SK-N-SH (cell line): ENCODE measurements around the gene KIF13A. TPM values are rescaled to one million over a fixed set of nuclear protein-coding genes. Genes with fewer than 3 reads are reported as not detected.

Experiments
- CTCF ChIA-PET: fragments of 300-600, 350-600 bp; formaldehyde crosslinking; extraction: SDS; loops from one replicate; lab custom pipeline; 2021; lab: Yijun Ruan, JAX
- POLR2A ChIA-PET: fragments of 350-600 bp; sonication (Branson Sonifier 250); formaldehyde crosslinking; extraction: SDS; loops from one replicate; lab custom pipeline; 2020; ENCODE audit warnings: antibody characterized with exemption, inconsistent platforms; lab: Yijun Ruan, JAX
- DNase-seq: peaks from one replicate; pipeline ENCODE4 v3.0.0; 2012
- H2AFZ ChIP-seq: fragments of 200-600 bp; sonication (generic); 2 replicates; pipeline ENCODE4 v1.8.1; 2016; ENCODE audit warnings: antibody characterized with exemption, mild to moderate bottlenecking, low read depth
- H3F3A ChIP-seq: fragments of 200-600 bp; sonication (generic); replicated peaks from 2 replicates; pipeline ENCODE3; 2016; ENCODE audit warnings: antibody characterized with exemption, mild to moderate bottlenecking; ENCODE audit not compliant: insufficient read depth
- H3K27ac ChIP-seq, 2 experiments: fragments of 200-500 bp in 1 of 2; fragments of 200-600 bp in 1 of 2; sonication (Bioruptor generic) in 1 of 2; sonication (generic), shearing (Covaris generic) in 1 of 2; 2 replicates each; pipeline versions ENCODE4 v1.5.1 to v1.6.1; 2014 to 2016; ENCODE audit warnings: low read depth in 2 of 2, inconsistent platforms in 1 of 2, low read length in 1 of 2, mild to moderate bottlenecking in 1 of 2, mixed read lengths in 1 of 2
- H3K27me3 ChIP-seq: fragments of 200-600 bp; sonication (generic), shearing (Covaris generic); 2 replicates; pipeline ENCODE4 v1.6.1; 2016; ENCODE audit warnings: mixed run types; ENCODE audit not compliant: insufficient read depth
- H3K36me3 ChIP-seq, 2 experiments: fragments of 200-500 bp in 1 of 2; fragments of 200-600 bp in 1 of 2; sonication (Bioruptor generic) in 1 of 2; sonication (generic) in 1 of 2; replicated peaks in 1 of 2; 2 replicates each; pipeline versions ENCODE3 to v1.5.1; 2014 to 2016; ENCODE audit warnings: low read length in 1 of 2, mild to moderate bottlenecking in 1 of 2; ENCODE audit not compliant: insufficient read depth in 2 of 2, control insufficient read depth in 1 of 2
- H3K4me1 ChIP-seq, 2 experiments: fragments of 200-500 bp in 1 of 2; fragments of 200-600 bp in 1 of 2; sonication (Bioruptor generic) in 1 of 2; sonication (generic), shearing (Covaris generic) in 1 of 2; 2 replicates each; pipeline versions ENCODE4 v1.5.1 to v1.6.1; 2014 to 2016; ENCODE audit warnings: low read depth in 1 of 2, low read length in 1 of 2, mixed run types in 1 of 2; ENCODE audit not compliant: insufficient read depth in 2 of 2, control insufficient read depth in 1 of 2
- H3K4me2 ChIP-seq: fragments of 200-600 bp; sonication (generic), shearing (Covaris generic); 2 replicates; pipeline ENCODE4 v1.6.1; 2017; ENCODE audit warnings: mixed run types
- H3K4me3 ChIP-seq, 2 experiments: fragments of 200-500 bp in 1 of 2; fragments of 200-600 bp in 1 of 2; sonication (Bioruptor generic) in 1 of 2; sonication (generic), shearing (Covaris generic) in 1 of 2; 2 replicates each; pipeline versions ENCODE4 v1.5.1 to v1.8.1; 2014 to 2016; ENCODE audit warnings: low read depth in 2 of 2, inconsistent platforms in 1 of 2, low read length in 1 of 2, mild to moderate bottlenecking in 1 of 2, mixed read lengths in 1 of 2, moderate library complexity in 1 of 2
- H3K79me2 ChIP-seq: fragments of 200-600 bp; sonication (generic); 2 replicates; pipeline ENCODE4 v1.8.1; 2017; ENCODE audit warnings: mild to moderate bottlenecking; ENCODE audit not compliant: insufficient read depth
- H3K9ac ChIP-seq: fragments of 200-600 bp; sonication (generic); 2 replicates; pipeline ENCODE4 v1.6.1; 2017; ENCODE audit warnings: mixed run types
- H3K9me2 ChIP-seq: fragments of 200-600 bp; sonication (generic); 2 replicates; pipeline ENCODE4 v1.6.1; 2017; ENCODE audit warnings: mixed run types
- H3K9me3 ChIP-seq: fragments of 200-600 bp; sonication (generic); 2 replicates; pipeline ENCODE4 v1.6.1; 2017; ENCODE audit warnings: mixed run types, mild to moderate bottlenecking, moderate library complexity
- H4K20me1 ChIP-seq: fragments of 200-600 bp; sonication (generic); 2 replicates; pipeline ENCODE4 v1.6.1; 2017; ENCODE audit warnings: mild to moderate bottlenecking, mixed run types; ENCODE audit not compliant: insufficient read depth
- EP300 ChIP-seq, 2 experiments: IDR thresholded peaks; 2 replicates each; pipeline versions ENCODE4 v1.4.0 to v1.6.1; 2012; ENCODE audit warnings: borderline replicate concordance in 1 of 2, low read depth in 1 of 2, low read length in 1 of 2
- EZH2phosphoT487 ChIP-seq: fragments of 200-600 bp; sonication (generic); IDR thresholded peaks from 2 replicates; pipeline ENCODE4 v1.6.1; 2017; ENCODE audit warnings: low read depth, mixed run types, mild to moderate bottlenecking, antibody characterized with exemption, moderate library complexity, borderline replicate concordance
- GABPA ChIP-seq: IDR thresholded peaks from 2 replicates; pipeline ENCODE4 v1.4.0; 2012; ENCODE audit warnings: low read depth, mild to moderate bottlenecking
- JUND ChIP-seq: IDR thresholded peaks from 2 replicates; pipeline ENCODE4 v1.4.0; 2012
- MAX ChIP-seq: IDR thresholded peaks from 2 replicates; pipeline ENCODE4 v1.4.0; 2012; ENCODE audit warnings: low read depth
- MEF2A ChIP-seq: IDR thresholded peaks from 2 replicates; pipeline ENCODE4 v1.4.0; 2012; ENCODE audit warnings: low read depth, borderline replicate concordance
- MXI1 ChIP-seq: IDR thresholded peaks from 2 replicates; pipeline ENCODE4 v1.6.1; 2012; ENCODE audit warnings: mild to moderate bottlenecking, low read depth, low read length, improper control_type of control experiment
- NRF1 ChIP-seq: IDR thresholded peaks from 2 replicates; pipeline ENCODE4 v1.6.1; 2012; ENCODE audit warnings: low read depth, mild to moderate bottlenecking, low read length
- PBX3 ChIP-seq: IDR thresholded peaks from 2 replicates; pipeline ENCODE4; 2012
- RFX5 ChIP-seq: IDR thresholded peaks from 2 replicates; pipeline ENCODE4 v1.6.1; 2012; ENCODE audit warnings: mild to moderate bottlenecking, improper control_type of control experiment, low read length
- RXRA ChIP-seq: IDR thresholded peaks from 2 replicates; pipeline ENCODE4 v1.4.0; 2012; ENCODE audit warnings: low read depth, mild to moderate bottlenecking, borderline replicate concordance
- SIN3A ChIP-seq: IDR thresholded peaks from 2 replicates; pipeline ENCODE4 v1.6.1; 2012; ENCODE audit warnings: low read depth, mild to moderate bottlenecking, low read length, moderate library complexity, borderline replicate concordance
- USF1 ChIP-seq: IDR thresholded peaks from 2 replicates; pipeline ENCODE4 v1.4.0; 2012; ENCODE audit warnings: low read depth, borderline replicate concordance
- ZBTB33 ChIP-seq: IDR thresholded peaks from 2 replicates; pipeline ENCODE4 v1.4.0; 2012; ENCODE audit warnings: low read depth, borderline replicate concordance
- whole genome bisulfite sequencing: methylation state at CpG from one replicate; pipeline ENCODE4 v1.1.6; 2017; ENCODE audit warnings: low lambda C conversion rate; 5-methylcytosine and 5-hydroxymethylcytosine counted together
- polyA plus RNA-seq, 3 experiments: library from polyadenylated mRNA; depleted of rRNA; stranded (reverse); fragments of >200 nt; gene quantifications; 2 replicates each; pipeline ENCODE4 v1.2.3, GENCODE V29; 2012

Gene KIF13A
- polyA plus RNA-seq, 1 of the 3 experiments (the other 2 are of a cell fraction), result 18.2 TPM

GRCh38 chr6:17985934-17986655 is 1.3 kb downstream of the KIF13A start:
- peaks cover 7 to 10% of the 10 kb centered on the region in 2 experiments for H3K4me1 ChIP-seq
- peaks cover 65% of the 10 kb centered on the region for H3K79me2 ChIP-seq
- H3K27me3 ChIP-seq, result no peaks in the 10 kb centered on the region
- H3K9me3 ChIP-seq, result no peaks in the 10 kb centered on the region
- H3F3A ChIP-seq, result peaks cover 20% of the 10 kb centered on the region
- H3K4me2 ChIP-seq, result peak overlapping the region; percentile 92
- peak overlapping the region; percentile 86; the same call in 1 of the 2 replicates for H2AFZ ChIP-seq
- 71% methylated on average over 11 of the region's 11 CpGs for WGBS
- H3K36me3 ChIP-seq, result peaks cover 0 to 19% of the 10 kb centered on the region in 2 experiments
- peaks cover 27% of the 10 kb centered on the region for H4K20me1 ChIP-seq
- H3K9me2 ChIP-seq, result no peaks in the 10 kb centered on the region
- DNase-seq, result no peak
- H3K27ac ChIP-seq, result peak overlapping the region; percentile 85 to 87; a peak in 3 of 4 replicates
- peak overlapping the region; percentile 69 to 77 for H3K4me3 ChIP-seq
- H3K9ac ChIP-seq, result peak overlapping the region; percentile 92
- TF ChIP-seq SIN3A (no peak), RXRA (no peak), RFX5 (no peak), NRF1 (no peak), GABPA (no peak), ZBTB33 (no peak), MAX (no peak), MEF2A (no peak), MXI1 (no peak), EZH2phosphoT487 (no peak), USF1 (no peak), JUND (no peak)
- ChIA-PET CTCF (no interaction called here), POLR2A (interaction anchor here (1.5 kb wide), 1 partner anchor 11 kb away, joined by 3 read pairs; no protein-coding TSS in a partner anchor)

GRCh38 chr6:17984812-17985670 is 2.4 kb downstream of the KIF13A start:
- WGBS, result 49% methylated on average over 11 of the region's 11 CpGs
- Histone ChIP-seq H2AFZ (no peak overlapping the region), H3K27ac (peak overlapping the region; percentile 66 to 85; a peak in 2 of 4 replicates), H3F3A (peaks cover 20% of the 10 kb centered on the region), H3K9ac (peak overlapping the region; percentile 15; the same call in 1 of the 2 replicates), H3K36me3 (peaks cover 0 to 22% of the 10 kb centered on the region in 2 experiments), H3K4me1 (peaks cover 7 to 10% of the 10 kb centered on the region in 2 experiments), H3K27me3 (no peaks in the 10 kb centered on the region), H3K4me3 (peak overlapping the region; percentile 69 to 77; a peak in 3 of 4 replicates), H3K4me2 (peak overlapping the region; percentile 92), H4K20me1 (peaks cover 27% of the 10 kb centered on the region), H3K9me3 (no peaks in the 10 kb centered on the region), H3K79me2 (peaks cover 76% of the 10 kb centered on the region), H3K9me2 (no peaks in the 10 kb centered on the region)
- peak; percentile 51; the same call in 1 of the 2 replicates for TF ChIP-seq PBX3
- TF ChIP-seq MAX, result peak; percentile 16; the same call in 1 of the 2 replicates
- TF ChIP-seq EP300 (IDR thresholded peaks at IDR 0.05; ENCODE audit: borderline replicate concordance in 1 of 2, low read depth in 1 of 2, low read length in 1 of 2), result no peak
- DNase-seq, result no peak
- ChIA-PET CTCF (no interaction called here), POLR2A (no interaction called here)
